GM18526 (cell line): ENCODE measurements around the gene VANGL1.

Experiments used
- POLR2A ChIP-seq: IDR thresholded peaks from 3 replicates; pipeline ENCODE4 v1.6.1; 2011; ENCODE audit not compliant: insufficient read length; ENCODE audit errors: extremely low read depth

Gene VANGL1

GRCh38 chr1:115640384-115640783 is 1.4 kb upstream of the VANGL1 start:
- no peak for TF ChIP-seq POLR2A

- TF ChIP-seq POLR2A = no peak
These were observed 650 bp downstream of the VANGL1 start for GRCh38 chr1:115642168-115643072.

GRCh38 chr1:115643225-115643624 is 1.5 kb downstream of the VANGL1 start:
- no peak for TF ChIP-seq POLR2A

DNA sequence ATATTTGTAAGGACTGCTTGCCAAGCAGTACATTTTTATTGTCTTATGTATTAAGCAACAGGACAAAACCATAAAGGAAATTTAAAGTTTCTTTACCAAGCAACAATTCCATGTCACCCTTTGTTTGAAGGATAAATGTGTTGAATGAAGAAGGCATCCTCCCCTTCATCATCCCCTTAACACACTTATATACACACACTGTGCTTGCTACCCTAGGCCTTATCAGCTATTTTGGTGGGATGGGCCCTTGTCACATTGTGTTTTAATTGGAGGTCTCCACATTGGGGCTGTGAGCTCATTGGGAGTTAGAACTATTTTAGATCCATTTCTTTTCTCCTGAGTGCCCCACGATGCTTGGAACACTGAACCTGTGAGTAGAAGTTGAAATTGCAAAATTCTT is 1.9 kb downstream of the VANGL1 start:
- no peak for TF ChIP-seq POLR2A

DNA sequence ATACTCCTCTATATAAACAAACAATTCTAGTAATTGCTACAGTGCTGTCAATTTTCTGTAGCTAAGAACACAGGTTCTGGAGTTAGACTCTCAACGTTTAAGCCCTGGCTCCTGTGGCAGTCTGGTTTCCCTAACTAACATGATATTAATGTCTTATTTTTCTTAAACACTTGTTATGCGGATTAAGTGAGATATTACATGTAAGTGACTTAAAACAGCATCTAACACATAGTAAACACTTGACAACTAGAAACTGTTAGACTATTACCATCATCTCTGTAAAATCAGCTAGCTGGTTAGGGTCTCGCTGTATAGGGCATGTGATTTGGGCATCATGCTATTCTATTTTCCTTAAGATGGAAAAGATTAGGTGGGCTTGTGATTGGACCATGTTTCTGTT is 2.3 kb downstream of the VANGL1 start:
- no peak for TF ChIP-seq POLR2A

GRCh38 chr1:115647047-115647446 is 5.3 kb downstream of the VANGL1 start:
- TF ChIP-seq POLR2A = no peak

- no peak for TF ChIP-seq POLR2A
These were observed 5.7 kb downstream of the VANGL1 start for GRCh38 chr1:115647507-115647906.

- no peak for TF ChIP-seq POLR2A
These were observed 6.3 kb downstream of the VANGL1 start for GRCh38 chr1:115647919-115648650.

GRCh38 chr1:115648717-115649691 is 7.2 kb downstream of the VANGL1 start:
- TF ChIP-seq POLR2A = no peak

DNA sequence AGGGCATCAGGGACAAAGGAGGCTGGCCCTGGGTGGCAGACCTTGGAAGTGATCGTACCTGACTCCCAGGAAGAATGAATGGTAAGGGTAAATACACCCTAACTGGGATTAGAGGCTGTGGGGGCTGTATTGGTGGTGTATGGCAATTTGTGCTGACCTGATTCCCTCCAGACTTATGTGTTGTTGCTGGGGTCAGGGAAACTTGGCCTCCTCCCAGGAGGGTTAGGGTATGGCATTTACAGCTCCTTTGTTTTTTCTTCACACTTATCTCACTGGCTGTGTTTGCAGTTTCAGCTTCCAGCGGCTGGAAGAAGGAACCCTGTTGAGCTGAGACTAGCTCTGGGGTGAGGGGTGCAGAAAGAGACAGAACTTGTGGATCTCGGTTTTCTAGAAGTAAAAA is 8.2 kb downstream of the VANGL1 start:
- no peak for TF ChIP-seq POLR2A

GRCh38 chr1:115650961-115651360 is 9.2 kb downstream of the VANGL1 start:
- TF ChIP-seq POLR2A = no peak

DNA sequence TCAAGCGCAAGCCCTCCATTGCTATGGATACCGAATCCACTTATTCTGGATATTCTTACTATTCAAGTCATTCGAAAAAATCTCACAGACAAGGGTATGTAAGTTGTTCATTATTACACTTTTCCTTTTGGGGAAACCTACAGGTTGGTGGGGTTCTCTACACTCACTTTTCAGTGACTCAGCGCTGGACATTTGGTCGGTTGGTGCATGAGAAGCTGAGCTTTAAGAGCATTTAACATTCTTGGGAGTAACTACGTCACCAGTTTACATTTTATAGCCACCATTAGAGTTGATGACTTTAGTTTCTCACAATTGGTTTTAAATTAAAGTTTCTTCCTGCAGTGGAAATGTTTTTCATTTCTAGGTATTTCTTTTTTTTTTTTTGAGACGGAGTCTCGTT is 9.6 kb downstream of the VANGL1 start:
- TF ChIP-seq POLR2A = no peak

DNA sequence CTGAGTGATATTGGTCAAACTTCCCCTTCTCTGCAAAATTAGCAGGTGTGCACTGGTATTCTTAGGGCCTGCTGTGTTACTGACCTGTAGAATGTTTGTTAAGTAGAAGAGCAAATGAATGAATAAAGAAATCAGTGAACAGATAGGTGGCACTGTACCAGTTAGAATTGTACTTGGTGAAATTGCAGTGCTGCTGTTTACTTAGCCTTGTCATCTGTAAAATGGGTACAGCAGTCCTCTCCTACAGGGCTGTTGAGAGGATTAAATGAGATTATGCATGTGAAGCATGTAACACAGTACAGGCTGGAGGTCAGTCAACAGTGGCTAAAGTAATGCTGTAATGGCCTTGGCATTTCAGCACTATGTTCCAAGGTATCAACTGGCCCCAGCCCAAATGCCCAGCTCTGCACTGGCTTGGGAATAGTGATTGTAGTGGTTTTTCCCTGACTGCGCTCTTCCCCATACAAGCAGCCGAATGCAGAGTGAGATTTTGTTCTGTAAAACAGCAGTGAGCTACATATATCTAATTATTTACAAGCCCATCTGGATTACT is 10.5 kb downstream of the VANGL1 start:
- no peak for TF ChIP-seq POLR2A

- TF ChIP-seq POLR2A = no peak
These were observed 12.4 kb downstream of the VANGL1 start for GRCh38 chr1:115654125-115654524.
